ENCODE data around the gene GAS1. TPM values are rescaled to one million over a fixed set of nuclear protein-coding genes. Genes with fewer than 3 reads are reported as not detected.

GAS1 gene
- polyA plus RNA-seq, 3 donors from 2014 or later, result 1.4 to 3.9 (median 3.4) TPM

DNA sequence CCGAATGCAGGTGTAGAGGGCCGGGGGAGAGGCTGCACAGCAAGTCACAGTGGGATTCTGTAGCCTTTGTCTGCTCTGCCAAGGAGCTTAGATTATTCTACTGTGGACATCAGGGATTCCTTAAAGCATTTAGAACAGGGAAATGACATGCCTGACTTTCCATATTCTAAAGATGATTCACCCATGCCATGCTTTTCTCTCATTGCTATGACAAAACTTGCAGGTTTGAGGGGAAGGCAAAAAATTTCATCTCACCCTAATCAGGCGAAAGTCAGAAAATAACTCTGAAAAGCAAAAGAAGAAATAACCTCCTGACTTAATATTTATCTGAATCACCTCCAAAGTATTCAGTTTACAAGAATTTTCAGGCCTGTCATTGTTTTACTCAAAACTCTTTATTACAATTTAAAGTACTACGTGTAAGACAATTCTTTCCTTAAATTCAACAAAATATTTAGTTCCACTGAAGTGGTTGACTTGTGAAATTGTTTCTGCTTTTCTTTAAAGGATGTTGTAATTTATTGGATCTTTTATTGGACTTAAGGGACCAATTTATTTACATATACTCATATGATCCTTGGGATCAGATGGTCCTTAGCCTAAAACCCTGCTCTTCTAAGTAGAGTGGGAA is 30.0 kb upstream of the GAS1 start:
- H3K36me3 Mint-ChIP-seq, result no peaks in the 10 kb centered on the region
- no peak for DNase-seq
- no peak overlapping the region for H3K27ac Mint-ChIP-seq
- H3K4me3 Mint-ChIP-seq, result no peak overlapping the region
- no peaks in the 10 kb centered on the region for H3K9me3 Mint-ChIP-seq
- no peaks in the 10 kb centered on the region for H3K4me1 Mint-ChIP-seq
- H3K27me3 Mint-ChIP-seq (ENCODE audit: low read depth in 3 of 3), result peaks cover 3 to 8% (median 7%) of the 10 kb centered on the region in 3 donors

DNA sequence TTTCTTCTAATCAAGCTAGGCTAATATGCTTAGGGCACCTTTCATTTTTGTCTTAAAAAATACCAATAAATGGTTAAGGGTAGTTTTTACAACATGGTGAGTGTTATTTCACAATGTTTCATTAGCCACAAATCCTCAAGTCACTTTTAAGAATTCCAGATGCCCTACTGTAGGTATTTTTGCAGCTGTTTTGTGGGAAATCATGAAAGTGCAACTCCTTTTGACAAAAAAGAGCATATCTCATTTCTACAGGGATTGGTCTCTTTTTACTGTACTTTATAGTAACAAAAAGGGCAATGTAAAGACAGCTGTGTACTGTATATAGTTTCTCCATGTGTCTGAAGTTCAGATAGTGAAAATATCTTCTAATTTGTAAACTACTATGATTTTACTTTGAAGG is 28.3 kb upstream of the GAS1 start:
- no peak overlapping the region for H3K27ac Mint-ChIP-seq
- peaks cover 2 to 6% (median 5%) of the 10 kb centered on the region in 3 donors for H3K27me3 Mint-ChIP-seq (ENCODE audit: low read depth in 3 of 3)
- peaks cover 0 to 4% (median 0%) of the 10 kb centered on the region in 3 donors for H3K36me3 Mint-ChIP-seq
- H3K4me1 Mint-ChIP-seq, result no peaks in the 10 kb centered on the region
- H3K9me3 Mint-ChIP-seq, result no peaks in the 10 kb centered on the region
- DNase-seq, result no peak
- no peak overlapping the region for H3K4me3 Mint-ChIP-seq

DNA sequence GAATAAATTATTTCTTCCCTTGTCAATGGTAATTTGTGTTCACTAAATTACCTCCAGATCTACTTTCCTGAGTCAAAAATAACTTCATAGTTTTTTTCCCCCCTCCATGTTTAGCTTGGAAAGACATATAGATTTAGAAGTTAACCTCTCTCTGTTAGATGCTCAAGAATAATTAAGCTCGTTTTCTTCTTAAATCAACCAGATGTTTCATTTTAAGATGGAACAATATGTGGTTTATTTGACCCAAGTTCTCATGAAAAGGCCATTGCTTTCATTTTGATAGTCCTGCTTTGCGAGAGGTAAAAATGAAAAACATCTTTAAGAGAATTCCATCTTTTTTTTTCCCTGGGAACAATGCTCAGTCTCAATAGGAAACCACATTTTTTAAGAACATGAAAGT is 27.7 kb upstream of the GAS1 start:
- H3K36me3 Mint-ChIP-seq, result peaks cover 0 to 4% (median 0%) of the 10 kb centered on the region in 3 donors
- H3K27ac Mint-ChIP-seq, result no peak overlapping the region
- no peak for DNase-seq
- no peak overlapping the region for H3K4me3 Mint-ChIP-seq
- no peaks in the 10 kb centered on the region for H3K4me1 Mint-ChIP-seq
- peaks cover 0 to 6% (median 3%) of the 10 kb centered on the region in 3 donors for H3K27me3 Mint-ChIP-seq (ENCODE audit: low read depth in 3 of 3)
- H3K9me3 Mint-ChIP-seq, result no peaks in the 10 kb centered on the region

DNA sequence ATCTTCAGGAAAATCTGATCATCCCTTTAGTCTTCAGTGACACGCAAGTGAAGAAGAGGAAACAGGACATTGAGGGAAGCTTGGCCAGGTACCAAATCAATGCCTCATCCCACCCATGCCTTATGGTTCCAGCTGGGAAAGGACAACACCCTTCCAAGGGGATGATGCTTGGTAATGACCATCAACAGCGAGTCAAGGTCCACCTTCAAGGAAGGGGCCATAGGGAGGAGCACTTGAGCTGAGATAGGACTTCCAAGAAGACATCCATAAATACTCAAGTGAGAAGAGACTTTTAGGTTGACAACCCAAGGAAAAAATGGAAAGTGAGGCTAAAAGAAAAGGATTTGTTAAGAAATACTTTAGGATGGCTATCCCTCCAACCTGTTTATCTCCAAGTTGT is 27.1 kb upstream of the GAS1 start:
- Mint-ChIP-seq H3K9me3 (no peaks in the 10 kb centered on the region), H3K27ac (no peak overlapping the region), H3K36me3 (peaks cover 0 to 4% (median 0%) of the 10 kb centered on the region in 3 donors), H3K27me3 (ENCODE audit: low read depth in 3 of 3) (peaks cover 2 to 6% (median 3%) of the 10 kb centered on the region in 3 donors), H3K4me3 (no peak overlapping the region), H3K4me1 (no peaks in the 10 kb centered on the region)
- no peak for DNase-seq

DNA sequence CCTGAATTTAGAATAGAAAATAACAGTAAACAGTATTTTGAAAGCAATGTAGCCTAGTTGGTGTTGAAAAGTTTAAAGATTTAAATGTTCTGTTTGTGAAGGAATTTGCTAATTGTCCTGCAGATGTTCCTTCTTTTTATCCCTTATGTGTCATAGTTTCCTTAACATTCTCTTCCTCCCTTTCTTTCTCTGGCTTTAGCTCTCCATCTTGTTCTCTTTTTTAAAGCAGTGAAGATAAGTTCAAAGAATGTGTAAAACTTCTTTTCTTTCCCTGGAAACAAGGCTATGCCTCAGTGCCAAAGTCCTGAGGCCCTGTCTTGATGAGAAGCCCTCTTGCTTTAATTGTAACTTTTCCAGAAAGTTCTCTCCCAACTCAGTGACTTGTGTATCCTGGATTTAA is 24.4 kb upstream of the GAS1 start:
- H3K27me3 Mint-ChIP-seq (ENCODE audit: low read depth in 3 of 3), result peaks cover 4 to 8% (median 6%) of the 10 kb centered on the region in 3 donors
- no peaks in the 10 kb centered on the region for H3K4me1 Mint-ChIP-seq
- H3K27ac Mint-ChIP-seq, result no peak overlapping the region
- H3K9me3 Mint-ChIP-seq, result no peaks in the 10 kb centered on the region
- no peak for DNase-seq
- peaks cover 0 to 4% (median 0%) of the 10 kb centered on the region in 3 donors for H3K36me3 Mint-ChIP-seq
- H3K4me3 Mint-ChIP-seq, result no peak overlapping the region

DNA sequence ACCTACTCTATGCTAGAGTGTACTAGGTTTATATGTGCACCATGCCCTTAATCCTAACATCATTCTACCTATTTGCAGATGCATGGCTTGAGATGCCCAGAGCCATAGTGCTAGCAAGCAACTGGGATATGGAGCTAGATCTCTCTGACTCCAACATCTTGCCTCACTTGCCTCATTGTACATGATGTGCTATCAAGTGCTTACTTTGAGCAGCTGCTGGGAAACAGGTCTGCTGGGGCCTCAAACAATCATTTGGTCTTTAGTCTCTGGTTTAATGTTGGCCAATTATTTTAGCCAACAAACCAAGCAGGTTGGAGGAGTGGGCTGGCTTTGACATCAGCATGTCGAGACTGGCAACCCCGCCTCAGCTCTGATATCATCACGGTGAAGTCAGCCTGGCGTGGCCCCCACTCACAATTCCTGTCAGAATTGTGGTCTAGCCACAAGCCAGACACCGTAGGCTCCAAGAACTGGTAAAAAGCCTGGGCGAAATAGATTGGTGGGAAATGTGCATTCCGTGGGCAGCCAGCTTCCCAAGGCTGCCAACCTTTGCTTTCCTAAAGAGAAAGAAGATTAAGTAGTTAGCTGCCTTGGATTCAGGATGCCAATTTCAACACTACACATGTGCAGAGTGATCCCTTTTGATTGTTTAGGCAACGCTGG is 21.1 kb upstream of the GAS1 start:
- H3K36me3 Mint-ChIP-seq, result peaks cover 0 to 4% (median 0%) of the 10 kb centered on the region in 3 donors
- H3K27ac Mint-ChIP-seq, result no peak overlapping the region
- no peaks in the 10 kb centered on the region for H3K4me1 Mint-ChIP-seq
- DNase-seq, result no peak
- peaks cover 7 to 8% (median 8%) of the 10 kb centered on the region in 3 donors for H3K27me3 Mint-ChIP-seq (ENCODE audit: low read depth in 3 of 3)
- no peaks in the 10 kb centered on the region for H3K9me3 Mint-ChIP-seq
- H3K4me3 Mint-ChIP-seq, result no peak overlapping the region

DNA sequence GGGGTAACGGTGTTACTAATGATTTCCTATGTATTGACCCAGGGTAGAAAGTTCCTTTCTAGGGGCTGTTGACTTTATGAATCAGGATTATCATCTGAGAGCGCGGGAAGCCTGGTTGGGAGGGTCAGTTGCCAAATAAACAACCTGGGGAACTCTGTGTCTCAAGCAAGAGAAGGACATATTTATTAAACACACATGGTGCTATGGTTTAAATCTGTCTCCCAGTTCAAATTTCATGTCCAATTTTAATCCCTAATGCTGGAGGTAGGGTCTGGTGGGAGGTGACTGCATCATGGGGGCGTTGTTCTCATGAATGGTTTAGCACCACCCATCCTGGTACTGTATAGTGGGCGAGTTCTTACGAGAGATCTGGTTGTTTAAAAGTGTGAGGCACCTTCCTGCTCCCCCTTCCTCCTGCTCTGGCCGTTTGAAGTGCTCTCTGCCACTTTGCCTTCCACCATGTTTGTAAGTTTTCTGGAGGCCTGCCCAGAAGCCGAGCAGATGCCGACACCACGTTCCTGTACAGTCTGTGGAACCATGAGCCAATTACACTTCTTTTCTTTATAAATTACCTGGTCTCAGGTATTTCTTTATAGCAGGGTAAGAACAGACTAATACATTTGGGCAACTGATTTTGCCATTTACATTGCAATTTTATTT is 19.7 kb upstream of the GAS1 start:
- peaks cover 5 to 8% (median 7%) of the 10 kb centered on the region in 3 donors for H3K27me3 Mint-ChIP-seq (ENCODE audit: low read depth in 3 of 3)
- H3K36me3 Mint-ChIP-seq, result peaks cover 0 to 4% (median 0%) of the 10 kb centered on the region in 3 donors

DNA sequence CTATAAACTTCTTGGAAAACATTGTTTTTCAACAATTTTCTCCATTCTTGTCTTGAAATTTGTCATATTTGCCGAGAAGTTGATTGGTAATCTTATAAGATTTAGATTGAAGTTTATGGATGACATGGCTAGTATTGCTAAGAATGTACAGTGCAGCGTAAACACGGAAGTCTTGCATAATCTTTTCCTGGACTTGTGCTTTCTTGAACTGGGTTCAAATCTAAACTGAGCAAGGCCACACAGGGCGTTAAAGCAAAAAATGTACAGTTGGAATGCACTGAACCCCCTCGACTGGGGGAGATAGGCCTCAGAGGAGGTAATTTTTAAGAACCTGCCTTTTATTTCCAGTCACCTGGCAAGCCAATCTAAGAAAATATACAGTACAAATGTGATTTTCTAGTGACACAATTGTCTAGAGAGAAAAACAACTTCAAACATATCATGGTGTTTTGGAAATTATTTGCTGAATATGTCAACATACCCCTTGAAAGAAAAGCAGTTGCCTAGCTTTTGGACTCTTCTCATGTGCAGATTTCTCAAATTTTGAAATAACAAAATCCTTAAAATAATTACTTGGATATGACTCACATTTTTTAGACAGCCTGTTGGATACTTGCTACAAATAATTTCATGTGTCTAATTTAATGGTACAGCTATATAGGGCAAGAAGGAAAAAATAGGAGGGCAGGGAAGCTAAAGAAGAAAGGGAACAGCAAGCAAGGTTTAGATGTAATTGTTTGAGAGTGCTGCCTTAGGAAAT is 18.5 kb upstream of the GAS1 start:
- no peak overlapping the region for H3K4me3 Mint-ChIP-seq
- no peak for DNase-seq
- no peaks in the 10 kb centered on the region for H3K9me3 Mint-ChIP-seq
- no peaks in the 10 kb centered on the region for H3K4me1 Mint-ChIP-seq
- H3K27me3 Mint-ChIP-seq (ENCODE audit: low read depth in 3 of 3), result peaks cover 5 to 8% (median 7%) of the 10 kb centered on the region in 3 donors
- H3K36me3 Mint-ChIP-seq, result no peaks in the 10 kb centered on the region
- no peak overlapping the region for H3K27ac Mint-ChIP-seq

More for the DNA sequence above, 19.7 kb upstream of the GAS1 start:
- Mint-ChIP-seq H3K4me1 (no peaks in the 10 kb centered on the region), H3K4me3 (no peak overlapping the region), H3K27ac (no peak overlapping the region), H3K9me3 (no peaks in the 10 kb centered on the region)
- DNase-seq, result no peak

DNA sequence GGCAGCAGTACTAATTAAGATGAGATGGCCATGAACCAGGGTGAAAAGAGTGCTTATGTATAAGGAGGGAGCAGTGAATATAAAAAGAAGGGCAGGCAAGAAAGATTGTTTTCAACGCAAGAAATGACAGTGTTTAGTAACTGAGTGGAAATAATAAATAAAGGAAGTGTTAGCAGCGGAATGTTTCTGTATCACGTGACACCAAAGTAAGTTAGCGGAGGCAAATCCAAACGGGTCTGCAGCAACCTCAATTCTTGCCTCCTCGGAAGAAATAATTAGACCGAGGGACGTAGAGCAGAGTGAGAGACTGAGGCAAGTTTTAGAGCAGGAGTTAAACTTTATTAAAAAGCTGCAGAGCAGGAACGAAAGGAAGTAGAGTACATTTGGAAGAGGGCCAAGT is 15.4 kb upstream of the GAS1 start:
- no peaks in the 10 kb centered on the region for H3K9me3 Mint-ChIP-seq
- no peak overlapping the region for H3K4me3 Mint-ChIP-seq
- DNase-seq, result no peak
- H3K4me1 Mint-ChIP-seq, result no peaks in the 10 kb centered on the region
- no peaks in the 10 kb centered on the region for H3K36me3 Mint-ChIP-seq
- peaks cover 4 to 12% (median 6%) of the 10 kb centered on the region in 3 donors for H3K27me3 Mint-ChIP-seq (ENCODE audit: low read depth in 3 of 3)
- H3K27ac Mint-ChIP-seq, result no peak overlapping the region

DNA sequence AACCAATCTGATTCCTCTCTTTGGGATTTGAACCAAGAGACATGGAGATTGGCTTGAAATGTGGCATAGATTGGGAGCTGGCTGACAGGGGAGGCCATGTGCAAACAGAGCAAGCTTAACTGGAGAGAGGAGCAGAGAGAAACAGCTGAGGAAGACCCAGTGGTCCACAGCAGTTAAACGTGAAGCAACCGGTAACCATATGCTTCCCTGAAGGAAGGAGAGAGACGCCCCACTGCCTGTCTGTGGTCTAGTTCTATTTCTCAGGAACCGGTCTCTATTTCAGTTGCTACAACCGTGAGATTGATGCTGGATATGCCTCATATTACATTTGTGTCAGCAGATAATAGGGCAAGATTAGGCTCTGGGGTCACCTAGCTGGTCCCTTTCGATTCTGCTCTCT is 13.6 kb upstream of the GAS1 start:
- peaks cover 4 to 18% (median 8%) of the 10 kb centered on the region in 3 donors for H3K27me3 Mint-ChIP-seq (ENCODE audit: low read depth in 3 of 3)
- H3K27ac Mint-ChIP-seq, result no peak overlapping the region
- H3K4me3 Mint-ChIP-seq, result no peak overlapping the region
- H3K4me1 Mint-ChIP-seq, result no peaks in the 10 kb centered on the region
- DNase-seq, result no peak
- no peaks in the 10 kb centered on the region for H3K9me3 Mint-ChIP-seq
- H3K36me3 Mint-ChIP-seq, result no peaks in the 10 kb centered on the region

DNA sequence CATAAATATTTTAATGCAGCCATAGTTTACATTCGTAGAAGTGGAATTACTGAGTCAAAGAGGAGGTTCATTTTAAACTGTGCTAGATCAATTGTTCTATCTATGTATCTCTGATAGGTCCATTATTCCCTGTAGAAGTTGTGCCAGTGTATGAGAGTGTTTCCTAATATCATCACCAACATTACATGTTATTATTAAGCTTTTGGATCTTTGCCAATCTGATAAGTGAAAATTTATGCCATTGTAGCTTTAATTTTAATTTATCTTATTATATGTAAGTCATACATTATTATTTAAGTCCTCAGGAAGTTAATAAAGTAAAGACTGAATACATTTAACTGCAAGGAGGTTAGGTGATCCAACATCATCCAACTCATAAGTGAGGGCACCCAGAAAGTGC is 10.9 kb upstream of the GAS1 start:
- H3K27me3 Mint-ChIP-seq (ENCODE audit: low read depth in 3 of 3), result peaks cover 8 to 17% (median 16%) of the 10 kb centered on the region in 3 donors
- no peak overlapping the region for H3K4me3 Mint-ChIP-seq

DNA sequence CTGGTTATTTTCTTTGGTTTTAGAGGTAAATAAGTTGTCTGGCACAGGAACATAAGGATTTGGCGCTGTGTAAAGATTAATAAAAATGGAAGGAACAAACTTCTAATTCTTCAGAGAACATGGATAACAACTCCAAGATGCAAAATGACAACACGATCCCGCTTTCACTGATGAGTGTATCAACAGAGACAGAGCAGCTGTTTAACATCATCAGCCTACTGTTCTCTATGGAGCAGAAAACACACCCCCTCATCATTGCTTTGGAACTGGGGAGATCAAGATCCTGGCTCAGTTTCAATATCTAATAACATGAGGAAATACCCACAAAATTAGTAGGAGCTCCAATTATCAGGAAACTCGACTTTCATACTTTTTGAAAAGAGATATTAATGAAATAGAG is 8.3 kb upstream of the GAS1 start:
- Mint-ChIP-seq H3K4me3 (no peak overlapping the region), H3K36me3 (peaks cover 0 to 4% (median 0%) of the 10 kb centered on the region in 3 donors), H3K4me1 (no peaks in the 10 kb centered on the region), H3K27ac (no peak overlapping the region), H3K27me3 (ENCODE audit: low read depth in 3 of 3) (peaks cover 6 to 16% (median 14%) of the 10 kb centered on the region in 3 donors), H3K9me3 (no peaks in the 10 kb centered on the region)
- DNase-seq, result no peak

More for the DNA sequence above, 10.9 kb upstream of the GAS1 start:
- H3K9me3 Mint-ChIP-seq, result no peaks in the 10 kb centered on the region
- no peaks in the 10 kb centered on the region for H3K36me3 Mint-ChIP-seq
- no peak for DNase-seq
- no peaks in the 10 kb centered on the region for H3K4me1 Mint-ChIP-seq
- H3K27ac Mint-ChIP-seq, result no peak overlapping the region

DNA sequence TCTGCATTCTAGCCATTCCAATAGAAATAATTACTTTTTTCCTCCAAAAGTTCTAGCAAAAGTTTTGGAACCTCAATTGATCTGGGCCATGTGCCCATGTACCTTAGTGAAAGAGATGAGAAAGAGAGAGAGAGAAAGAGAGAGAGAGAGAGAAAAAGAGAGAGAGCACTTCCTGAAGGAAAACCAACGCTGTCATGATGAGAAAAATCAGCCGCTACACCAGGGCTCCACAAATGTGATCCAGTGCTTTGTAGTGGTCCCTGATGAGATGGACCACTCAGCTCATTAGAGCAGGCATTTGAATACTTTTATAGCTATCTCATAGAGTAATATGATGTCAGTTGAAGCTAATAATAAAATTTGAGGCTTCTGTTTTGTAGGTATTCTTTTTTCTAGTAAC is 7.7 kb upstream of the GAS1 start:
- no peak overlapping the region for H3K4me3 Mint-ChIP-seq
- no peak for DNase-seq
- H3K9me3 Mint-ChIP-seq, result no peaks in the 10 kb centered on the region
- H3K4me1 Mint-ChIP-seq, result peaks cover under 1 to 1% of the 10 kb centered on the region in 2 donors
- peaks cover 0 to 4% (median 0%) of the 10 kb centered on the region in 3 donors for H3K36me3 Mint-ChIP-seq
- H3K27me3 Mint-ChIP-seq (ENCODE audit: low read depth in 3 of 3), result peaks cover 6 to 16% (median 11%) of the 10 kb centered on the region in 3 donors
- H3K27ac Mint-ChIP-seq, result no peak overlapping the region

All from immature natural killer cell (primary cell).